Thyroid gland (tissue), 4 donors: Measurements from ENCODE around the gene VWA1.

Experiments
- POLR2A ChIP-seq, 2 donors: fragments of 450-650 bp; IDR thresholded peaks; one replicate each; pipeline ENCODE4 v1.6.1; 2017; ENCODE audit warnings: antibody characterized with exemption in 2 of 2, mild to moderate bottlenecking in 2 of 2, moderate library complexity in 1 of 2
- TF ChIP-seq, protein P1 (sequence below), 6 experiments: fragments of 200-600 bp in 3 of 6; fragments of 450-650 bp in 3 of 6; sonication (generic) in 3 of 6; IDR thresholded peaks; one replicate each; pipeline ENCODE4 v1.5.1; 2016 to 2019; ENCODE audit warnings: antibody characterized with exemption in 6 of 6, mild to moderate bottlenecking in 2 of 6, inconsistent platforms in 1 of 6, moderate library complexity in 1 of 6

DNA sequence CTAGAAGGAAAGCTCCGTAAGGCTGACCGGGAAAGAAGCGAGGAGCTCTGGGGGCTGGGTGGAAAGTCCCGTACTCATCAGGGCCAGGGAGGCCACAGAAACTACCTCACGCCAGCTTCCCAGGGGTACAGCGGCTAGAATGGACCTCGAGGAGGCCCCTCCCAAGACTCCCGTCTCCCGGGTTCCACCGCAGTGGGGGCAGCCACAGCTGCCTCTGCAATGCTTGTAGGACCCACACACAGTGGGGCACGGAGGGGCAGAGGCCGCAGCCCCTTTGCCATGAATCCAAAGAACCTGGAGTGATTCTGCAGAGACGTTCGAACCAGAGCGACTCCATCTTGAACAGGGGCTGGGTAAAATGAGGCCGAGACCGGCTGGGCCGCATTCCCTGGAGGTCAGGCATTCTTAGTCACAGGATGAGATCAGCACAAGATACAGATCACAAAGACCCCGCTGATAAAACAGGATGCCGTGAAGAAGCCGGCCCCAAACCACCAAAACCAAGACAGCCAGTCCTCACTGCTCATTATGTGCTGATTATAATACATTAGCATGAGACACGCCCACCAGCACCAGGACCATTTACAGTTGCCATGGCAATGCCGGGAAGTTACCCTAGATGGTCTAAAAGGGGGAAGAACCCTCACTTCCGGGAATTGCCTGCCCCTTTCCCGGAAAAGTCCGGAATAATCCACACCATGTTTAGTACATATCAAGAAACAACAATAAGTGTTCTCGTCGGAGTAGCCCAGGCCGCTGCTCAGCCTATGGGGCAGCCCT lies 12.8 kb upstream of the VWA1 start:
- TF ChIP-seq, protein P1, sequence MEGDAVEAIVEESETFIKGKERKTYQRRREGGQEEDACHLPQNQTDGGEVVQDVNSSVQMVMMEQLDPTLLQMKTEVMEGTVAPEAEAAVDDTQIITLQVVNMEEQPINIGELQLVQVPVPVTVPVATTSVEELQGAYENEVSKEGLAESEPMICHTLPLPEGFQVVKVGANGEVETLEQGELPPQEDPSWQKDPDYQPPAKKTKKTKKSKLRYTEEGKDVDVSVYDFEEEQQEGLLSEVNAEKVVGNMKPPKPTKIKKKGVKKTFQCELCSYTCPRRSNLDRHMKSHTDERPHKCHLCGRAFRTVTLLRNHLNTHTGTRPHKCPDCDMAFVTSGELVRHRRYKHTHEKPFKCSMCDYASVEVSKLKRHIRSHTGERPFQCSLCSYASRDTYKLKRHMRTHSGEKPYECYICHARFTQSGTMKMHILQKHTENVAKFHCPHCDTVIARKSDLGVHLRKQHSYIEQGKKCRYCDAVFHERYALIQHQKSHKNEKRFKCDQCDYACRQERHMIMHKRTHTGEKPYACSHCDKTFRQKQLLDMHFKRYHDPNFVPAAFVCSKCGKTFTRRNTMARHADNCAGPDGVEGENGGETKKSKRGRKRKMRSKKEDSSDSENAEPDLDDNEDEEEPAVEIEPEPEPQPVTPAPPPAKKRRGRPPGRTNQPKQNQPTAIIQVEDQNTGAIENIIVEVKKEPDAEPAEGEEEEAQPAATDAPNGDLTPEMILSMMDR (IDR thresholded peaks at IDR 0.05) = no peak
- no peak for TF ChIP-seq POLR2A (IDR thresholded peaks at IDR 0.05)
